ENCODE measurements around the gene RABGAP1L.

The RABGAP1L gene

GRCh38 chr1:174322202-174322862, 163.0 kb downstream of the RABGAP1L start:
- H3K9ac ChIP-seq (ENCODE audit: low read depth, low read length, poor library complexity, severe bottlenecking): no peak overlapping the region
- H4K20me1 ChIP-seq (ENCODE audit: insufficient read depth, low read length, poor library complexity, severe bottlenecking): no peaks in the 10 kb centered on the region
- no peak overlapping the region for H3K4me3 ChIP-seq (ENCODE audit: low read length, poor library complexity, severe bottlenecking)
- no peak overlapping the region for H2AFZ ChIP-seq (ENCODE audit: low read length)
- peaks cover 11% of the 10 kb centered on the region; the same call in 1 of the 2 replicates for H3F3A ChIP-seq (ENCODE audit: low read depth)
- H3K9me2 ChIP-seq (replicated peaks; ENCODE audit: low read depth, low read length): no peaks in the 10 kb centered on the region
- no peaks in the 10 kb centered on the region for H3K79me2 ChIP-seq (ENCODE audit: insufficient read depth, low read length)
- peaks cover 37% of the 10 kb centered on the region for H3K36me3 ChIP-seq (ENCODE audit: insufficient read depth, low read length)
- no peak overlapping the region for H3K4me2 ChIP-seq (ENCODE audit: low read depth, low read length, poor library complexity, severe bottlenecking)
- peaks cover 18% of the 10 kb centered on the region for H3K4me1 ChIP-seq (ENCODE audit: insufficient read depth, low read length, poor library complexity, severe bottlenecking)
- no peaks in the 10 kb centered on the region for H3K27me3 ChIP-seq (ENCODE audit: insufficient read depth, low read length, poor library complexity, severe bottlenecking)
- peaks cover 45% of the 10 kb centered on the region for H3K9me3 ChIP-seq (ENCODE audit: insufficient read depth, low read depth, low read length)
- TF ChIP-seq EZH2phosphoT487 (IDR thresholded peaks at IDR 0.05; ENCODE audit: borderline replicate concordance) (no peak), CTCF (conservative IDR thresholded peaks at IDR 0.05; ENCODE audit: low read length) (no peak)

- no peak overlapping the region for H2AFZ ChIP-seq (ENCODE audit: low read length)
- H3K27me3 ChIP-seq (ENCODE audit: insufficient read depth, low read length, poor library complexity, severe bottlenecking): no peaks in the 10 kb centered on the region
- H3K4me2 ChIP-seq (ENCODE audit: low read depth, low read length, poor library complexity, severe bottlenecking): peak overlapping the region; percentile 57
- no peaks in the 10 kb centered on the region for H3K9me2 ChIP-seq (replicated peaks; ENCODE audit: low read depth, low read length)
- peak overlapping the region; percentile 43 for H3K4me3 ChIP-seq (ENCODE audit: low read length, poor library complexity, severe bottlenecking)
- H3K9ac ChIP-seq (ENCODE audit: low read depth, low read length, poor library complexity, severe bottlenecking): peak overlapping the region; percentile 13
- no peaks in the 10 kb centered on the region for H3K79me2 ChIP-seq (ENCODE audit: insufficient read depth, low read length)
- TF ChIP-seq EZH2phosphoT487 (IDR thresholded peaks at IDR 0.05; ENCODE audit: borderline replicate concordance): no peak
- no peak for TF ChIP-seq CTCF (conservative IDR thresholded peaks at IDR 0.05; ENCODE audit: low read length)
- peaks cover 45% of the 10 kb centered on the region for H3K9me3 ChIP-seq (ENCODE audit: insufficient read depth, low read depth, low read length)
- H3K4me1 ChIP-seq (ENCODE audit: insufficient read depth, low read length, poor library complexity, severe bottlenecking): peaks cover 18% of the 10 kb centered on the region
- H3F3A ChIP-seq (ENCODE audit: low read depth): peaks cover 11% of the 10 kb centered on the region; the same call in 1 of the 2 replicates
- no peaks in the 10 kb centered on the region for H4K20me1 ChIP-seq (ENCODE audit: insufficient read depth, low read length, poor library complexity, severe bottlenecking)
- peaks cover 37% of the 10 kb centered on the region for H3K36me3 ChIP-seq (ENCODE audit: insufficient read depth, low read length)
Measured at GRCh38 chr1:174324493-174324892, 165.2 kb downstream of the RABGAP1L start.

- H3K4me3 ChIP-seq (ENCODE audit: low read length, poor library complexity, severe bottlenecking): peak overlapping the region; percentile 43
- no peaks in the 10 kb centered on the region for H3K27me3 ChIP-seq (ENCODE audit: insufficient read depth, low read length, poor library complexity, severe bottlenecking)
- H3K4me1 ChIP-seq (ENCODE audit: insufficient read depth, low read length, poor library complexity, severe bottlenecking): peaks cover 18% of the 10 kb centered on the region
- peak overlapping the region; percentile 57 for H3K4me2 ChIP-seq (ENCODE audit: low read depth, low read length, poor library complexity, severe bottlenecking)
- peaks cover 11% of the 10 kb centered on the region; the same call in 1 of the 2 replicates for H3F3A ChIP-seq (ENCODE audit: low read depth)
- peak overlapping the region; percentile 13 for H3K9ac ChIP-seq (ENCODE audit: low read depth, low read length, poor library complexity, severe bottlenecking)
- peaks cover 45% of the 10 kb centered on the region for H3K9me3 ChIP-seq (ENCODE audit: insufficient read depth, low read depth, low read length)
- H3K9me2 ChIP-seq (replicated peaks; ENCODE audit: low read depth, low read length): no peaks in the 10 kb centered on the region
- H3K36me3 ChIP-seq (ENCODE audit: insufficient read depth, low read length): peaks cover 33% of the 10 kb centered on the region
- no peaks in the 10 kb centered on the region for H4K20me1 ChIP-seq (ENCODE audit: insufficient read depth, low read length, poor library complexity, severe bottlenecking)
- H2AFZ ChIP-seq (ENCODE audit: low read length): no peak overlapping the region
- TF ChIP-seq EZH2phosphoT487 (IDR thresholded peaks at IDR 0.05; ENCODE audit: borderline replicate concordance) (no peak), CTCF (conservative IDR thresholded peaks at IDR 0.05; ENCODE audit: low read length) (no peak)
- no peaks in the 10 kb centered on the region for H3K79me2 ChIP-seq (ENCODE audit: insufficient read depth, low read length)
Measured at GRCh38 chr1:174324939-174325338, 165.6 kb downstream of the RABGAP1L start.
